Measurements from ENCODE around the gene PADI4.

DNA sequence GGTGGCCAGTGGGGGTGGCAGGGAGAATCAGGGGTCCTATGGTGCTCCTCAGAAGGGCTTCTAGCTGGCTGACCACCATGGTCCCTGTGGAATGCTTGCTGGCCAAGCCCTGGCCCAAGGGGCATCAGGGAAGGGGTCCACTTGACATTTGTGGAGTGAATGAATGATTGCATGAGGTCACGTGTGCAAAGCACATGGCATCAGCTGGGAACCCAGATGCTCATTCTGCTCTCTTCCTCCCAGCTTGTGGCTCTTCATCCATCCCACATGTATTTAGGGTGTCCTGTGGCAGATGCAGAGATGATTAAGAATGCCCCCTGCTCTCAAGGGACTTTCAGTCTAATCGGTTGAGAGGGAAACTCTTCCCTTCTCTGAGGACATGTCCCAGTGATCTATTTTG, 27.1 kb upstream of the PADI4 start:
- TF ChIP-seq CTCF (IDR thresholded peaks at IDR 0.05) (no peak), POLR2A (IDR thresholded peaks at IDR 0.05) (no peak)
